ENCODE measurements around the gene NMT1.

The NMT1 gene

GRCh38 chr17:45138911-45139532 is 77.9 kb downstream of the NMT1 start:
- DNase-seq, result no peak

DNA sequence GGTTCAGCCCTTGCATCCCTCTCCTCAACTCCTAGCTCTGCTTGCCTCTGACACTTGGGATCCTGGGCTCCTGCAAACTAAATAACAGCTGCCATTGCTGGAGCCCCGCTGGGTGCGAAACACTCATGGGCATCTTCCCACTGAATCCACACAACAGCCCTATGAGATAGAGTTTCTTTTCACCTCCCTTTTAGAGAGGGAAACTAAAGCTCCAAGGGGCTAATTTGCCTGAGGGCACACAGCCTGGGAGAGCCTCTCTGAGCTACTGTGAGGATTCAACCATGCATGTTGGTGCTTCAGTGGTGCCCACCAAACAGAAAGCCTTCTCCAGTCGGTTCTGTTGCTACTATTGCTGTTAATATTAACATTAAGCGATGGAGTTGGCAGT is 78.4 kb downstream of the NMT1 start:
- DNase-seq, result no peak

DNA sequence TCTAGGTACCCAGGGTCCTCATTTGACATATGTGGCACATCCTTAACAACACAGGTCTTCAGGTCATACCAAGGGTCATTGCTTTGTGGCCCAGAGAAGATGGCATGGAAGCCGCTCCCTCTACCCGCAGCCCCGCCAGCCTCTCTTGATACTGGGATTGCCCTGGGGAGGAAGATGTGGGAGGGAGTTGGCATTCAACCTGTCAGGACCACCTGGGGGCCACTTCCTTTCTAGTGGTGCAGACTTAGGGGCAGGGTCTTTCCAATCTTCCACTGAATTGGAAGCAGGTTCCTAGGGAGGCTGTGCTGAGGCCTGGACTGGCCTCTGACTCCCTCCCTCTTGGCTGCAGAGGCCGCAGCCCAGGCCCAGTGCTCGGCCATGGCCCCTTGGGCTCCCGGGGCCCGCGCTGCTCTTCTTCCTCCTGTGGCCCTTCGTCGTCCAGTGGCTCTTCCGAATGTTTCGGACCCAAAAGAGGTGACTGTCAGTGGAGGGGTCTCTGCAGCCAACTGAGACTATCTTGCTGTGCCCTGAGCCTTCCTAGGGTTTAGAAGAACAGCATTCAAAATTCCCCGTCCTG is 82.1 kb downstream of the NMT1 start:
- DNase-seq, result no peak

DNA sequence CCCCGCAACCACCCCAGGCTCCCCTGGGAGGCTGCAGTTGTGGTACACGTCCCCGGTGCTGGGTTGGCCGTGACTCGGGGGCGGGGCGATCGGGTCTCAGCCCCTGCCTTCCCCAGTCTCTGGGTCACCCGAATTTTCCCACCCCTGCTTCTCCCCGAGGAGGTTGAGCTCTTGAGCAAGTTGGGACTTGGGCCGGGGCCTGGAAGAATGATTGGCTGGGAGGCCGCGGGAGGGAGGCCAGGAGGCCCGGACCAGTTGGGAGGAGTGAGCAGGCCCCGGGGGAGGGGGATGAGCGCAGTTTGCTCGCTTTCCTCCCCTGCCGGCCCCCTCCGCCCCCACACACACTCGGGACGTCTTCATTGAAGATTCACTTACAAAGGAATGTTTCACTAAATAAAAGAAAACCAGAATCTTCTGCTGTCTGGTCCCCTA is 82.7 kb downstream of the NMT1 start:
- DNase-seq, result no peak

DNA sequence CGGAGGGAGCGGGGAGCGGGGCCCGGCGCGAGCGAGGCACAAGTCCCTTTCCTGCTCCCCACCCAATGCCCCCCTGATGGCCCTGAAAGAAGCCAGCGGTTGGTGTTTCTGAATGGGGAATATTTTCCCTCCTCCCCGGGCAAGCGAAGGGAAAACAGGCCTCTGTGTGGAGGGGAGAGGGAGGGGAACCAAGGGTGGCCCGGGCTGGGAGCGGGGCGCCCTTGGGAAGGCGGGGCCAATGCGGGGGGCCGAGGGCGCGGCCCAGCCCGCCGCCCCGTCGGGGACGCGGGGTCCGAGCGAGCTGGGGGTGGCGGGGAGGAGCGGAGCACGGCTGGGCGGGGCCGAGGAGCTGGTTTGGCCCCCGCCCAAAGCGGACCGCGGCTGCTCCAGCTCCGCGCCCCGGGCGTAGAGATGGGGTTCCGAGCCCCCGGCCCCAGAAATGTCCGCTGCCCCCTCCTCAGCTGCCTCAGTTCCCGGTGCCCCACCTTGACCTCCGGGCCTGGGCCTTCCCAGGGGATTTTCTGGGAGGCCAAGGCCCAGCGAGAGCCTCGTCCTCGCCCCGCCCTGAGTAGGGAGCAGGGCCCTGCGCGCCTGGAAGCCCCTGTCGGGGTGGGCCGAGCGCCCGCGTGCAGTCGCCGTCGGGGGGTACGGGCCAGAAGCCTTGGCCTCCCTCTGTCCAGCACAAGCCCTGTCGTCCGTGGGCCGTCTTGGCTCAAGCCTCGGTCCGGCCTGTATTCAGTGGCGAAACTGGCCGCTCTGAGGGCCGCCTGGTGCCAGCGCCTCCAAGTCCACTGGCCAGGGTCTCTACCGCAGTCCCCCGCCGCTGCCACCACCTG is 83.3 kb downstream of the NMT1 start:
- no peak for DNase-seq

GRCh38 chr17:45145035-45145389 is 83.9 kb downstream of the NMT1 start:
- no peak for DNase-seq

DNA sequence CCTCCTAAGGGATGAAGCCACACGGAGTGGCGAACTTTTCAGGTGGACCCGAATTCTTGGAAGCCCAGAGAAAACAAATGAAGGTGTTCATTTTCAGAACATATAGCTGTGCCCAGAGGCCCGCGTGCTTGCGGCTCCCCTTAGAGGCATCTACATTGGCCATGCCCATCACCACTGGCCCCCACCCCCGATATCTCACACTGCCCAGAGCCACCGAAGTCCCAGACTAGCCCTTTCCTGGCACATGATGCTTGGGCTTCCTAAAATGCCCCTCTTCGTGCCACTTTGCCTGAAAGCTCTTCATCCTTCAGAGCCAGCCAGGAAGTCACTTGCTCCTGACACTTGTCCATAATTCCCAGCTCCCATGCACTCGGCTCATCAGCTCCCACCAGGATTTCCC is 85.0 kb downstream of the NMT1 start:
- DNase-seq, result no peak

GRCh38 chr17:45146592-45146889 is 85.4 kb downstream of the NMT1 start:
- no peak for DNase-seq

DNA sequence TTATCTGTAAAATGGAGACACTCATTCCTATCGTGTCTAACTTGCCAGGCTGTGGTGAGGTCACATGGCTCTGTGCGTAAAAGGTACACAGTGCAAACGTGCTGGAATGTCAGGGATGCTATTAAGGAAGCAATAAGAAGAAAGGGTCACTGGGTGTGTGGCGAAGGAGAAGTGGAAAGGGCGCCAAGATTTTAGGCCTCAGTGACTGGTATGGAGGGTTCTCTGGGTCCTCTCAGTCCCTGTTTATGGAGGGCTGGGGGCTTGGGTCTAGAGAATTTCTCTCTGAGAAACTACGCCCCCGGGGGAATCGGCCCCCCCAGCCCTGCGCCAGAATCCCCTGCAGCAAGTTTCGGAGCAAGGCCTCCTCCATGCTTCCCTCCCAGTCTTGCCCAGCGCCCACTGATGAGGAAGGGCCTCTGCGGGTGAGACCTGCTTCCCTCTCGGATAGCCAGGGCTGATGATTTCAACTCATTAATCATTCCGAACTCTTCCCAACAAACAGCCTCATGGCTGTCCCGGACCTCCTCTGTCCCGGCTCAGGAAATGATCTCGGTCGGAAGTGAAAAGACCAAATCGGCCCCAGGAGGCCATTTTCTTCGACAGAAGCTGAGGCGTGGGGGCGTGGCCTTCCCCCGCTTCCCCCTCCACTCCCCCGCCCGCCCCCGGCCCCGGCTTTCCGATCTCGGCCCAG is 85.9 kb downstream of the NMT1 start:
- peak; percentile 87 for DNase-seq

GRCh38 chr17:45147581-45148182 is 86.6 kb downstream of the NMT1 start:
- peak; percentile 87 for DNase-seq

GRCh38 chr17:45148183-45149036 is 87.3 kb downstream of the NMT1 start, which contains the start of gene HEXIM1:
TSS of gene HEXIM1 (plus strand) at chr17:45148475. CDS start at chr17:45149191, 716 bp downstream.
- DNase-seq, result peak; percentile 99

- DNase-seq, result peak; percentile 83
These were observed 88.0 kb downstream of the NMT1 start for GRCh38 chr17:45149037-45149668.

DNA sequence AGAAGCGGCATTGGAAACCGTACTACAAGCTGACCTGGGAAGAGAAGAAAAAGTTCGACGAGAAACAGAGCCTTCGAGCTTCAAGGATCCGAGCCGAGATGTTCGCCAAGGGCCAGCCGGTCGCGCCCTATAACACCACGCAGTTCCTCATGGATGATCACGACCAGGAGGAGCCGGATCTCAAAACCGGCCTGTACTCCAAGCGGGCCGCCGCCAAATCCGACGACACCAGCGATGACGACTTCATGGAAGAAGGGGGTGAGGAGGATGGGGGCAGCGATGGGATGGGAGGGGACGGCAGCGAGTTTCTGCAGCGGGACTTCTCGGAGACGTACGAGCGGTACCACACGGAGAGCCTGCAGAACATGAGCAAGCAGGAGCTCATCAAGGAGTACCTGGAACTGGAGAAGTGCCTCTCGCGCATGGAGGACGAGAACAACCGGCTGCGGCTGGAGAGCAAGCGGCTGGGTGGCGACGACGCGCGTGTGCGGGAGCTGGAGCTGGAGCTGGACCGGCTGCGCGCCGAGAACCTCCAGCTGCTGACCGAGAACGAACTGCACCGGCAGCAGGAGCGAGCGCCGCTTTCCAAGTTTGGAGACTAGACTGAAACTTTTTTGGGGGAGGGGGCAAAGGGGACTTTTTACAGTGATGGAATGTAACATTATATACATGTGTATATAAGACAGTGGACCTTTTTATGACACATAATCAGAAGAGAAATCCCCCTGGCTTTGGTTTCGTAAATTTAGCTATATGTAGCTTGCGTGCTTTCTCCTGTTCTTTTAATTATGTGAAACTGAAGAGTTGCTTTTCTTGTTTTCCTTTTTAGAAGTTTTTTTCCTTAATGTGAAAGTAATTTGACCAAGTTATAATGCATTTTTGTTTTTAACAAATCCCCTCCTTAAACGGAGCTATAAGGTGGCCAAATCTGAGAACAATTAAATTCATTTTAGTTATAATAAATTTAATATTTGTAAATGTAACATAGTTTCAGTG is 88.8 kb downstream of the NMT1 start:
- DNase-seq, result no peak

- DNase-seq, result no peak
These were observed 90.0 kb downstream of the NMT1 start for GRCh38 chr17:45150911-45151809.

- DNase-seq, result no peak
These were observed 93.9 kb downstream of the NMT1 start for GRCh38 chr17:45155029-45155428.

DNA sequence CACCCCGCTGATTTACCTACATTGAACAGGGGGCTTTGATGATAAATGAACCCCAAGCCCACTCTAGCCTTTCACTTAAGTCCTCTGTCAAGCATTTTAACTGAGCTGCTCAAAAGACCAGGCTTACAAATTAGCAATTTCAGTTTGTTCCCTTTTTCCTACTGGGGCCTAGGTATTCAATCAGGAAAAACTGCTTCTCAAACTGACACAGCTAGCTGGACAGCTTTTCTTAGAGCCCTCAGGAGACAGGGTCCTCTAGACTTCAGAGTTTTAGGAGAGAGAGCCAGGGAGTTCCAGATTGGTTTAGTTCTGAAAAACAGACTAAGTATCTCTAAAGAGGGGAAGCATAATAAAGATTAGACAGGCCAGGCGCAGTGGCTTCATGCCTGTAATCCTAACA is 94.4 kb downstream of the NMT1 start:
- DNase-seq, result no peak

DNA sequence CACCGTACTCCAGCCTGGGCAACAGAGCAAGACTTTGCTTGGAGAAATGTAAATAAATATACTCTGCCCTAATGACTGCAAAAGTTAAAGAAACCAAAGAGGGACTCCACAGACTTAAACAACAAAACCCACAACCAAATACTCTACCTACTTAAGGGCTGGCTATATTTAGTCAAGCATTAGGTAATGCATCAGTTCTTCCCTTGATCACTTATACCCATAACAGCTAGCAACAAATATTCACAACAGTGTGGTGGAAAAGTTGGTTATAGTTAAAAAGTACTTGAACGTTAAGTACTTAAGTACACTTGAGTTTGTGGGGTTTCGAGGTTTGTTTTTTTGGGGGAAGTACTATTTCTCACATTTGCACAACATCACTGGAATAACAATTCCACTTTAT is 95.1 kb downstream of the NMT1 start:
- no peak for DNase-seq
